Vagina (tissue), 2 donors: ENCODE data around the gene SFMBT2. TPM values are rescaled to one million over a fixed set of nuclear protein-coding genes. Genes with fewer than 3 reads are reported as not detected.

Experiments used
- DNase-seq, 2 donors: peaks; one replicate each; pipeline ENCODE4 v3.0.0-alpha.2; 2017; ENCODE audit errors: extremely low spot score in 2 of 2
- H3K27ac ChIP-seq: fragments of 200-600 bp; sonication (generic); one replicate; pipeline ENCODE4 v1.5.1; 2019
- H3K27me3 ChIP-seq: fragments of 200-600 bp; sonication (generic); one replicate; pipeline ENCODE4 v1.5.1; 2019
- H3K36me3 ChIP-seq, 2 donors: fragments of 200-600 bp; sonication (generic); one replicate each; pipeline ENCODE4 v1.5.1; 2017 to 2019
- H3K4me1 ChIP-seq: fragments of 200-600 bp; sonication (generic); one replicate; pipeline ENCODE4 v1.5.1; 2019
- H3K4me3 ChIP-seq, 2 donors: fragments of 200-600 bp; sonication (generic); 1 replicate in 1 of 2; 2 replicates in 1 of 2; pipeline ENCODE4 v1.5.1; 2016 to 2019
- H3K9me3 ChIP-seq: fragments of 200-600 bp; sonication (generic); one replicate; pipeline ENCODE4 v1.5.1; 2019
- POLR2A ChIP-seq, 2 donors: fragments of 450-650 bp; IDR thresholded peaks; one replicate each; pipeline ENCODE4 v1.6.1; 2017; ENCODE audit warnings: antibody characterized with exemption in 2 of 2, mild to moderate bottlenecking in 2 of 2, moderate library complexity in 2 of 2
- POLR2AphosphoS5 ChIP-seq, 2 donors: sonication (generic); formaldehyde crosslinking; IDR thresholded peaks; one replicate each; pipeline ENCODE4 v1.9.0; 2017; ENCODE audit warnings: antibody characterized with exemption in 2 of 2, mild to moderate bottlenecking in 2 of 2, low read depth in 1 of 2; ENCODE audit not compliant: insufficient read depth in 1 of 2
- intact Hi-C: fragments of 100-400 bp; cut with DNase I; formaldehyde crosslinking; loops from one replicate; pipeline ENCODE4 v1.15.1; 2023
- total RNA-seq: library from RNA; depleted of rRNA; stranded (reverse); fragments of >200 nt; gene quantifications from one replicate; pipeline ENCODE4 v1.2.3, GENCODE V29; 2016
- TF ChIP-seq, protein P1 (sequence below), 3 experiments: fragments of 450-650 bp in 2 of 3; fragments of 200-600 bp in 1 of 3; sonication (generic) in 1 of 3; IDR thresholded peaks; one replicate each; pipeline ENCODE4 v1.5.1; 2017 to 2019; ENCODE audit warnings: antibody characterized with exemption in 3 of 3, mild to moderate bottlenecking in 2 of 3, moderate library complexity in 2 of 3

The SFMBT2 gene
- total RNA-seq, 1 donor from 2014 or later, result 12.5 TPM

DNA sequence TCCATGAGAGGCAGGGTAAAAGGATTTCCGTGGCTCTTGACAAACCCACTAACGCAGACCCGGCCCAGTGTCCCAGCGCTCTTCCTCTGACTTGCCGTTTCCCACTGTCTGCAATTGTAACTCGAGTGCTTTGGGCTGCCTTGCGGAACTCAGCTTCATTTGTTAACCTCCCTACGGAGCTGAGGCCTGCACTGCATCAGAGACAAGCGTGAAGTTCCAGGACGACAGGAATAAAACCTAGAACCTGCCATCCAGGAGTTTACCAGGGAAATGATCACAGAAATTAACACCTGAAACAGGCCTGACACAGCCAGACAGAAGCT is 76.2 kb downstream of the SFMBT2 start:
- H3K4me3 ChIP-seq, result no peak overlapping the region
- intact Hi-C loops, result no loop called here
- H3K27ac ChIP-seq, result no peak overlapping the region
- H3K27me3 ChIP-seq, result no peaks in the 10 kb centered on the region
- H3K9me3 ChIP-seq, result no peaks in the 10 kb centered on the region
- no peaks in the 10 kb centered on the region for H3K4me1 ChIP-seq
- DNase-seq, result no peak
- no peaks in the 10 kb centered on the region for H3K36me3 ChIP-seq
- TF ChIP-seq POLR2A (IDR thresholded peaks at IDR 0.05), result no peak
- TF ChIP-seq, protein P1, sequence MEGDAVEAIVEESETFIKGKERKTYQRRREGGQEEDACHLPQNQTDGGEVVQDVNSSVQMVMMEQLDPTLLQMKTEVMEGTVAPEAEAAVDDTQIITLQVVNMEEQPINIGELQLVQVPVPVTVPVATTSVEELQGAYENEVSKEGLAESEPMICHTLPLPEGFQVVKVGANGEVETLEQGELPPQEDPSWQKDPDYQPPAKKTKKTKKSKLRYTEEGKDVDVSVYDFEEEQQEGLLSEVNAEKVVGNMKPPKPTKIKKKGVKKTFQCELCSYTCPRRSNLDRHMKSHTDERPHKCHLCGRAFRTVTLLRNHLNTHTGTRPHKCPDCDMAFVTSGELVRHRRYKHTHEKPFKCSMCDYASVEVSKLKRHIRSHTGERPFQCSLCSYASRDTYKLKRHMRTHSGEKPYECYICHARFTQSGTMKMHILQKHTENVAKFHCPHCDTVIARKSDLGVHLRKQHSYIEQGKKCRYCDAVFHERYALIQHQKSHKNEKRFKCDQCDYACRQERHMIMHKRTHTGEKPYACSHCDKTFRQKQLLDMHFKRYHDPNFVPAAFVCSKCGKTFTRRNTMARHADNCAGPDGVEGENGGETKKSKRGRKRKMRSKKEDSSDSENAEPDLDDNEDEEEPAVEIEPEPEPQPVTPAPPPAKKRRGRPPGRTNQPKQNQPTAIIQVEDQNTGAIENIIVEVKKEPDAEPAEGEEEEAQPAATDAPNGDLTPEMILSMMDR (IDR thresholded peaks at IDR 0.05), result no peak
- no peak for TF ChIP-seq POLR2AphosphoS5 (IDR thresholded peaks at IDR 0.05; ENCODE audit: insufficient read depth in 1 of 2, low read depth in 1 of 2)

DNA sequence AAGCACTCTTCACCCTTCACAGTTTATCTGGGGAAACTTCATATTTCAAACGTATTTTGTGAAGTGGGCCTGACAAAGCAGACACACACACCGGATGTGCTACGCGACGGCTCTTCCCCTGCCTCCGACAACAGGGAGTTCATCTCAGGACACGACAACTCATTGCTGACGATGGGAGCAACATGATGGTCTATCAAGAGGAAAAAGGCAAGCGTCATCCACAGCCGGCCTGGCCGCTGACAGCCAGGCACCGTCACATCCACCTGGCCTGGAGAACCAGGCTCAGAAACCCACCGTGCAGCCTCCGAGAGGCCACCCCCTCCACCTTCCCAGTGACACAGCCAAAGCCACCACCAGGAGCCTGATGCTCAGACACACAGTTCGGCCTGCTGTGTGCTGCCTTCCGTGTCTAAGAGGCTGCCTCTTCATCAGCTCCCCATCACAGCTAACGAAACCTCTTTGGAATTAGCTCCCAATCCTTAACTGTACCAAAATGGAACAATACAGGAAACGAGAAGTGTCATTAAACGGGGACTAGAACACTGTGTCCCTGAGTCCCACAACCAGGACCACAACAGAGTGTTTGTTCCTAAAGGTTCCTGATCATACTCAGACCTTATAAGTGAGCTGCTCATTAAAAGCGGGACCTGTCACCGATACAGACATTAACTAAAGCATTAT is 76.7 kb downstream of the SFMBT2 start:
- intact Hi-C loops, result no loop called here
- Histone ChIP-seq H3K27ac (no peak overlapping the region), H3K4me1 (no peaks in the 10 kb centered on the region), H3K4me3 (no peak overlapping the region), H3K36me3 (no peaks in the 10 kb centered on the region), H3K27me3 (no peaks in the 10 kb centered on the region), H3K9me3 (no peaks in the 10 kb centered on the region)
- TF ChIP-seq, protein P1 (IDR thresholded peaks at IDR 0.05), result no peak
- TF ChIP-seq POLR2A (IDR thresholded peaks at IDR 0.05) (no peak), POLR2AphosphoS5 (IDR thresholded peaks at IDR 0.05; ENCODE audit: insufficient read depth in 1 of 2, low read depth in 1 of 2) (no peak)
- no peak for DNase-seq

DNA sequence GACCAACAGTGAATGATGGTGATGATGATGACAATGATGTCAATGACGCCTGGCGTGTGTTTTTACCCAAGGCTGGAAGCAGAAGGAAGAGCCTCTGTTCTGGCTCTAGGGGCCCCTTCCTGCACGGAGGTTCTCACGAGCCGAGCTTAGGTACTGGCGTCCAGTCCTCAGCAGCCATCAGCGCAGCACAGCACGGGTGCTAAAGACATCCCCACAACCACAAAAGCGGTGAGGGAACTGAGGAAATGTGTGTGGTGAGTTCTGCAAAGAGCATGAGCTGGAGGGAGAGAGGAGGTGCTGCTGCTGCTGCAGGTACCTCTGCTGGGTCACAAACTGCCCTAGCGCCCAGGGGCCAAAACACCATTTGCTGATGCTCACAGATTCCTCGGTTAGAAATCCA is 81.6 kb downstream of the SFMBT2 start:
- peaks cover 3% of the 10 kb centered on the region for H3K9me3 ChIP-seq
- no peak overlapping the region for H3K4me3 ChIP-seq
- no peaks in the 10 kb centered on the region for H3K36me3 ChIP-seq
- intact Hi-C loops, result no loop called here
- no peak overlapping the region for H3K27ac ChIP-seq
- TF ChIP-seq POLR2AphosphoS5 (IDR thresholded peaks at IDR 0.05; ENCODE audit: insufficient read depth in 1 of 2, low read depth in 1 of 2) (no peak), POLR2A (IDR thresholded peaks at IDR 0.05) (no peak)
- TF ChIP-seq, protein P1 (IDR thresholded peaks at IDR 0.05), result no peak
- H3K4me1 ChIP-seq, result no peaks in the 10 kb centered on the region
- no peaks in the 10 kb centered on the region for H3K27me3 ChIP-seq
- DNase-seq, result no peak

DNA sequence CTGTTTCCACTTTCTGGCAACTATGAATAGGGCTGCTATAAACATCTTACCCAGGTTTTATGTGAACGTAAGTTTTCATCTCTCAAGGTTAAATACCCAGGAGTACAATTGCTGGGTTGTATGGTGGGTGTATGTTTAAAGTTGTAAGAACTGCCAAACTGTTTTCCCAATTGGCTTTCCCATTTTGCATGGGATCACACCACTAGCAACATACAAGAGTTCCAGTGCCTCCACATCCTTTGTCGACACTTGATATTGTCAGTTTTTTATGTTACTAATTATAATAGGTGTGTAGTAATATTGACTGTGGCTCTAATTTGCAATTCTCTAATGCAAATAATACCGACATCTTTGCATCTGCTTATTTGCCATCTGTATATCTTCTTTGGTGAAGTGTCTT is 82.9 kb downstream of the SFMBT2 start:
- Histone ChIP-seq H3K4me1 (no peaks in the 10 kb centered on the region), H3K4me3 (no peak overlapping the region), H3K27ac (no peak overlapping the region), H3K27me3 (no peaks in the 10 kb centered on the region), H3K36me3 (no peaks in the 10 kb centered on the region), H3K9me3 (peaks cover 3% of the 10 kb centered on the region)
- no peak for DNase-seq
- intact Hi-C loops, result no loop called here
- TF ChIP-seq, protein P1 (IDR thresholded peaks at IDR 0.05), result no peak
- TF ChIP-seq POLR2A (IDR thresholded peaks at IDR 0.05) (no peak), POLR2AphosphoS5 (IDR thresholded peaks at IDR 0.05; ENCODE audit: insufficient read depth in 1 of 2, low read depth in 1 of 2) (no peak)

DNA sequence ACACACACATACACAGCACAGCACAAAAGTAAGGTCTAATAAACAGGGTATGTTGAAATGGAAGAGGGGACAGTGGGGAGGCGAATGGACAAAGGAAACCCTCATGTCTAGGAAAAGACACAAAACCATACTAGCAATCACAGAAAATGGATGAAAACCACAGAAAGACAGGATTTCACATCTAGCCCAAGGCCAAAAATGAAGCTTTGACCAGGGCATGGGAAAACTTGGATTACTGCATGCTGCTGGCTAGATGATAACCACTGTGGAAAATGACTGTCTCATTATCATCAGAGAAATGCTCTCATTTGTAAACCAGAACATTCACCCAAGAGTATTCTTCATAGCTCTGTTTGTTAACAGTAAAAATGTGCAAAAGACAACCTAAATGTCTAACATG is 88.2 kb downstream of the SFMBT2 start:
- intact Hi-C loops, result no loop called here
- TF ChIP-seq POLR2A (IDR thresholded peaks at IDR 0.05), result no peak
- no peak for TF ChIP-seq POLR2AphosphoS5 (IDR thresholded peaks at IDR 0.05; ENCODE audit: insufficient read depth in 1 of 2, low read depth in 1 of 2)
- TF ChIP-seq, protein P1 (IDR thresholded peaks at IDR 0.05), result no peak
- H3K9me3 ChIP-seq, result peaks cover under 1% of the 10 kb centered on the region
- no peak overlapping the region for H3K27ac ChIP-seq
- peaks cover 21% of the 10 kb centered on the region for H3K4me1 ChIP-seq
- no peak for DNase-seq
- no peaks in the 10 kb centered on the region for H3K27me3 ChIP-seq
- H3K36me3 ChIP-seq, result no peaks in the 10 kb centered on the region
- no peak overlapping the region for H3K4me3 ChIP-seq
